HG03097 (cell line): Measurements from ENCODE around the gene RAPGEF3.
A peak's percentile ranks its signal among the peaks of the same experiment; 100 is the strongest.

Experiments
- ATAC-seq: cut with Tn5 transposase; IDR thresholded peaks from one replicate; pipeline ENCODE4 v1.9.1; 2021; ENCODE audit not compliant: unreplicated experiment, low FRiP score

The RAPGEF3 gene

DNA sequence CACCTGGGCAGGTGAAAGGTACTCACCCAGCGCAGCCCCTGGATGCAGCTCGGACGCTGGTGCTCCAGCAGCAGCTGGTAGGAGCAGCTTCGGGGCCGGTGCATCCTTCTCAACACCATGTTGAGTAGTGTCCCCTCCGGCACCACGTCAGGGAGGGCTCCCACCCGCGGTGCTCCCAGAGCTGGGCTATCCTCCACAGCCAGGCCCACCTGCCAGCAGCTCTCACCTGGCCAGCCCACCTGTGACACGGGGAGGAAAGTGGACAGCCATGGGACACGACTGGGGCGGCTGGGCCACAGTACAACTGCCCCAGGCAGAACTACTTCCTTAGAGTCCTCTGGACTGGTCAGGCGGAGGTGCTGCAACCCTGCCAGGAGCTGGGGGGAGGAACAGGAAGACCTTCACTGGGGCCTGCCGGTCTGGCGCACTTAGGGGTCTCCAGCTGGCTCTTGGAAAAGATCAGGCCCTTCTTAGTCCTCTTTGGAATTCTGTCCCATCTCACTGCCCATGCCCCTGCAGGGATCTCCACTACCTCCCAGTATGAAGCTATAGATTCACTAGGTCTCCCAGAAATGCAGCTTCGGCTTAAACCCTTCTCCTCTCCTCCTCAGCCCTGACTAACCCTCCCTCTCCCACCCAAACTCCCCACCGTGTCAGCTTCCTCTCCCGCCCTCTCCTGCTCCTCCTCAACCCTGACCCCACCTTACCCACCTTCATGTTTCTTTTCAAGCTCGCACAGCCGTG is 668 bp downstream of the RAPGEF3 start:
- no peak for ATAC-seq

DNA sequence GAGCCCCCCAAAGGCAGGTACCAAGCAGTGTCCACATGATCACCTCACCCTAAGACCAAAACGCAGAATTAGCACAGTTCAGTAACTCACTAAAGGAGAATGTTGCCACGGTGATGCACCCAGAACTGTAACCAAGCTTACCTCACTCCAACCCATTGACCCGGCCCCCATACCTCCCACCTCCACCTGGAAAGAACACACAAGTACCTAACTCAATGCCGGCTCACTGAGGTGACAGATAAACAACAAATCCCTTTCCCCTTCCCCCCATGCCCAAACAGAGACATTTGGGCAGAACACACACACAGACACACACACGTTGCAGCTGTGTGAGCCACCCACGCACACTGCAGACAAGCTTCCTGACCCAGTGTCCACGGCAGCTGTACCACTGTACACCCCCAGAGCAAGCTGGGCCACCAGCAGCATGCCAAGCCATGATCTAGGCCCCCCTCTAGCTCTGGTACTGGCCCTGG is 1.3 kb downstream of the RAPGEF3 start:
- no peak for ATAC-seq

- ATAC-seq, result peak; percentile 54
Measured at GRCh38 chr12:47755655-47756562, 2.8 kb downstream of the RAPGEF3 start.

DNA sequence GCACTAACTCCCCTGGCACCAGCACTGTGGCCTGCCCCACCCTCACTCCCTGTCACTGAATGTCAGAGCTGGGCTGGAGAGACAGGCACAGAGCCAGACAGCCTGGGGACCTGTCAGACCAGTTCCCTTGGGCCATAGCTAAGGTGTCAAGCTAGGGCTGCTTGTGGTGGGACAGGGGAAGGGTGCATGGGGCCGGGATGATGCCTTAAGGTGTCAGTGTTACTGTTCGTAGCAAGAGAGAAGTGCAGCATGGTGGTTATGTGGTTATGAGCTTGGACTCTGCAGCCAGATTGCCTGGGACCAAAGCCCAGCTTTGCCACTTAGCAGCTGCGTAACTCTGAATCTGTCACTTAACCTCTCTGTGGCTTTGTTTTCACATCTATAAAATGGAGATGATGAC is 3.8 kb downstream of the RAPGEF3 start:
- ATAC-seq, result no peak

- no peak for ATAC-seq
Measured at GRCh38 chr12:47754126-47754525, 4.6 kb downstream of the RAPGEF3 start.

DNA sequence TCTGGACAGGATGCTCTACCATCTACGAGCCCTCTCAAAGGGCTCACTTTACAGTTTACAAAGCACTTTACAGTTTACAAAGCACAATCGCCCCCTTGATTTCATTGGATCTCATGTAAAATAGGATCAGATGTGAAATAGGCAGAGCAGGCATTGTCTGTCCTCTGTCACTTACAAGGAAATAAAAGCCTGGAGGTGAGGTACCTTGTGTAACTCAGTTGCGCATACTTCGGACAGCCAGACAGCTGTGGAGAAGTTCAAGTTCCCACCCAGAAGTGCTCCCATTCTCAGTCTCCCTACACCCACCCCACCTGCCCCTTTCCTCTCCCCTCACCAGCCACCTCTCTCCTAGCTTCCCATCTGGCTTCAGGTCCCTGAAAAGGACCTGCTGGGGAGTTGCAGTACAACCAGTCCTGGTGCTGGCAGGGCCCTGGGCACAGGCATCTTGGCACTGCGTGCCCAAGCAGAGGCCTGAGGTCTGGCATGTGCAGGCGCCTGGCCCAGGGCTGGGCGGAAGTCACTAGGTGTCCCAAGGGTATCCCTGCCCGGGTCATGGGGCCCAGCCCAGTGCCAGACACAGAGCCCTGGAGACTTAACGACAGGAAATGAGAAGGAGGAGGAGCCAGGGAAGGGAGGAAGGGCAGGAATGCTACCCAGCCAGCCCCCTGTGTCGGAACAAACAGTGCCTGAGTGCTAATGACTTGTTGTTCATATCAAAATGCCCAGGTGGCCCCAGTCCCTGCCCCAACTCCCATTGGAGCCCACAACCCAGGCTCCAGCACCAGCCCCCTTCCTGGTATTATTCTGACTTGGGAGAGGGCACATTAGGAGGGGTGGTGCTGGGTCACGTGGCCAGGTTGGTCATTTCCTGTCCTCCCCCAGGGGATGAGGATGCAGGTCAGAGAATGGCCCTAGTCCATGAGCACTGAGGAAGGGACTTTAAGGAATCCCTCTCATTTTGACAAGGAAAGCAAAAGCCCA is 5.4 kb downstream of the RAPGEF3 start:
- ATAC-seq, result no peak

DNA sequence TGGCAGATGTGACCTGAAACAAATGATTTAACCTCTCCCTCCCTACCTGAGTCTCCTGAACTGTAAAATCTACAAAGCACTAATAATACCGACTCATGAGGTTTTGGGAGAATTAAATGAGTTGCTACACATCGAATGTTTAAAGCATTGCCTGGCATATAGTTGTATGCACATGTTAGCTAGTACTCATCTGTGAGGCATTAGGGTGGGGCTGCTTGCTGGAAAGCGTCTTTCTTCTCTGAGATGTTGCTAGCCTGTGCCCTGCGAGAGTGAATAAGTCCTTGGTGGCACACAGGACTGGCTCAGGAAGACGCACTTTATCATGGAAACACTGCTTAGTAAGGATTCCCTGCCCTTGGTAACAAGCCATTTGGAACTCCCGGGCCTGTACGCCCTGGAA is 6.1 kb downstream of the RAPGEF3 start:
- ATAC-seq, result no peak

- ATAC-seq, result no peak
Measured at GRCh38 chr12:47752121-47752520, 6.6 kb downstream of the RAPGEF3 start.

- no peak for ATAC-seq
Measured at GRCh38 chr12:47751561-47751960, 7.1 kb downstream of the RAPGEF3 start.

DNA sequence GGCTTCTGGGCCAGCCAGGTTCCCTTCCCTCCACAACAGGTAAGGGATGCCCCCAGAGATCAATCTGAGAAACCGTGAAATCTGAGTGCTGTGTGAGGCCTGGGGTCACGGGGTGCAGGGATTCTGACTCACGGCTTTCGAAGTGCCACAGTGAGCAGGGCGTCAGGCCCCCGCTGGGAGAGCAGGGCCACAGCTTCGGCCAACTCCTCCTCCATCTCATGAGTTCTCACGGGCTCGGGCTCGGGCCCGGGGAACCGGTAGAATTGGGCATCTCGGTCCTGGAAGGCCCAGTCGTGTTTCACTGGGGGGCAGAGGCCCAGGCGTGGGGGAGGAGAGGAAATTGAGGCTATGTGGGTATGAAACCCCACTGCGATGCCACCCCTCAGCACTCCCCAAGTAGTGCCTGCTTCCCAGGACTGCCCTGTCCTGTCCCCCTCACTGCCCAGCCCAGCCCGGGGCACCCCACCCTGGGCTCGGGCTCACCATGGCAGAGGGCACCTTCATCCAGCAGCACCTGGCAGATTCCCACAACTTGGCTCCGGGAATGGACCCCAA is 7.7 kb downstream of the RAPGEF3 start:
- no peak for ATAC-seq

DNA sequence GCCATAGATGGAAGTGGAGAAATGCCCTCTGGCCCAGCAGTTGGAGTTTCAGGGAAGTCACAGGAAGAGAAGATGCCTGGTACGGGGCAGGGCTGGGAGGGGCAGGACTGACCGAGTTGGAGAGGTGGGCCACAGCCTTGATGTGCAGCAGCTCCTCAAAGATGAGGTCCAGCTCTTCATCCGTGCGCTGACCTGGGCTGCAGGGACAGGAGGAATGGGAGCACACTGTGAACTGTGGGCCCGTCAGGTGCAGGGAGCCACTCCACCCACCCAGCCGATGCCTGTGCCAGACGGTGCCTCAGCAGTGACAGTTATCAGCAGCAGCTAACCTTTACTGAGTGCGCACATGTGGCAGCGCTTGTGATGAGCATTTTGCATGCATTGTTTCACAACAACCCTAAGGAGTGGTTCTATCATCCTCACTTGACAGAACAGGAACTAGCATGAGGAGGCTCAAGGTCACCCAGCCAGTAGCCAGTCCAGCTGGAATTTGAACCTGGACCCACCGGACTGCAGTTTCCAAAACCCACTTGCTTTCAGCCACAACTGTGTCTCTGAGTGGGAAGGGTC is 8.4 kb downstream of the RAPGEF3 start:
- no peak for ATAC-seq

- ATAC-seq, result no peak
Measured at GRCh38 chr12:47748899-47749298, 9.8 kb downstream of the RAPGEF3 start.

GRCh38 chr12:47748507-47748828 is 10.2 kb downstream of the RAPGEF3 start:
- ATAC-seq, result no peak

DNA sequence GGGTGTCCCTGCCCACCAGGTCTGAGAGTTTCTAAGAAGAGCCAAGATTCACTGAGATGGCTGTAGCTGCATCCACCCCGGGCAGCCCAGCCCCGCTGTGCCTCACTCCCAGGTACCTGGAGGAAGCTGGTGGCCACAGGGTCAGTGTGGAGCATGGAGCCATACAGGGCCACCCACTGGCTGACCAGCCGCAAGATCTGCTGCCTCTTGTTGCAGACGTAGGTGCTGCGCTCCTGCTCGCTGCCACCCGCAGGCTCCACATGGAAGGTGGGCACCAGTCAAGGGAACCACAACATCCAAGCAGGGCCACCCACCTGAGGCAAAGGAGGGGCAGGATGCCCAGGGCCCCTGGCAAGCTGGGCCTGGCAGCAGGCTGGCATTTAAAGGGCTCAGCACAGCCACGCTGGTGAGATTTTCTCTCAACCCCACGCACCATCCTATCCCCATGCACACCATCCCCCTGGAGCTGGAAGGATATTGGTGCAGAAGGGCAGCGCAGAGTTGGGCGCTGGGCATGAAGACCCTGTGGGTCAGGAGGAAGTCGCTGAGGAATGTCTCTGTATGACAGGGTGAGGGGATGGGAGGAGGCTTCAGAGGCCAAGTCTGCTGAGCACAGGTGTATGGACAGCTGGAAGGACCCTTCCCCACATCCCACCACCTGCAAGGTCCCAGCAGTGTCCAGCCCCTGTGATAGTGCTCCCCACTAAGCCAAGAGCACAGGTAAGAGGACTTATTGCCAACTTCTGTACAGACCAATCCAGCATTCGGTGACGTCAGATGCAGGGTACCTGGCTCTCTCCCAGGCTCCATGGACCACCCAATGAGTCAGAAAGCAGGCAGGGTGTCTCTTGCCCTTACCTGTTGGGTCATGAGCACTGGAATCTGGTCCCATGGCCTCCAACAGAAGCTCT is 10.8 kb downstream of the RAPGEF3 start:
- ATAC-seq, result no peak

DNA sequence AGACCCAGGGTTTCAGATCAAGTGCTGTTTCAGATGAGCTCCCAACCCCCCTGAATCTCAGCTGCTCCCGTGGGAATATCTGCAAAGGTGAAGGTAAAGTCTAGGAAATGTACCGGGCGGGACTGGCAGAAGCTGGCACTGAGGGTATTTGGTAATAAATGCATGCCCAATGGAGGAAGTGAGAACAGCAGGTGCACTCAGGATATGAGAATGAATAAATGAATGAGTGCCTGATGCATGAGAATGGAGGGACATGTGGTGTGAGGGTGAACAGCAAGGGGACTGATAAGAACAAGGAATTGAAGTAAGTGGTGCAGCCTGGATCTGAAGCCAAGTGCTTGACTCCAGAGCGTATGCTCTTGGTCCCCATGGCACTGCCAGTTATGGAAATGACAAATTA is 11.6 kb downstream of the RAPGEF3 start:
- no peak for ATAC-seq

- no peak for ATAC-seq
Measured at GRCh38 chr12:47746523-47746922, 12.2 kb downstream of the RAPGEF3 start.

DNA sequence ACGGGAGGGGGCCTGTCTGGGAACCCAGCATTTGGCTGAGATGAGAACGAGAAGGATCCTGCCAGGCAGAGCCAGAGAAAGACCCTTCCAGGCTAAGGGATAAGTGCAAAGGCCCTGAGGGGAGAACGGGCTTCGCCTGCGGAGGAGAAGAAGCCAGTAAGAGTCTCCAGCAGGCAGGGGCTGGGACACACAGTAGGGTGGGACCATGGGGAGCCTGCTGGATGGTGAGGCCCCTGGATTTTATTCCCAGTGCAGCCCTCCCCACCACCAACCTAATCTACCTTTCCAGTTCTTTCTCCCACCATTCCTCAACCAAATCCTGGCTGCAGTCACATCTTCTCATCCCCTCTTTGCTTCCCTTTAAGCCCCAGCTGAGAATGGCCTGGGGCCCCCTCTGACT is 12.6 kb downstream of the RAPGEF3 start:
- ATAC-seq, result no peak

- no peak for ATAC-seq
Measured at GRCh38 chr12:47745485-47746041, 13.1 kb downstream of the RAPGEF3 start.
